ENCODE data around the gene PTPRG.

The PTPRG gene

GRCh38 chr3:61649381-61650170 lies 88.2 kb downstream of the PTPRG start:
- no peak for ATAC-seq (replicated peaks)
- no peaks in the 10 kb centered on the region for H3K36me3 Mint-ChIP-seq
- no peak overlapping the region for H3K4me3 Mint-ChIP-seq
- no peaks in the 10 kb centered on the region for H3K4me1 Mint-ChIP-seq
- no peak overlapping the region for H3K27ac Mint-ChIP-seq
- no peaks in the 10 kb centered on the region for H3K27me3 Mint-ChIP-seq
- DNase-seq = no peak
- H3K9me3 Mint-ChIP-seq = peaks cover 0 to 1% of the 10 kb centered on the region in 2 donors

DNA sequence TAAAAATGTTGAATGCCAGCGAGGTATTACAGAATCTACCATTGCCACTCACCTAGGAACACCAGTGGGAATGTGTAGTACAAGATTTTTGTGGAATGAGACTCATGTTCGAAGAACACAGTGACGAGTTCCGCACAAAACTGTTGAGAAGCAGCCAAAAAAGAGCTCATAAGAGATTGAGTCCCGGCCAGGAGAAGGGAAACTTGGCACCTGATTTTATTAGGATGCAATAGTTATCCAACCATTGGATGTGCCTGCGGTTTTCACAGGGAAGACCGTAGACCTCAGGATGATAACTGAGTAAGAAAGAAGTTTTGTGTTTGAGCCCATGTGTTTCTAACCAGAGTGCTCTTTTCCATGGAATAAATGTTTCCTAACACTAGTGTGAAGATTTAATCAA lies 88.9 kb downstream of the PTPRG start:
- no peak overlapping the region for H3K27ac Mint-ChIP-seq
- H3K4me1 Mint-ChIP-seq = no peaks in the 10 kb centered on the region

GRCh38 chr3:61650719-61651410 lies 89.5 kb downstream of the PTPRG start:
- H3K4me1 Mint-ChIP-seq = no peaks in the 10 kb centered on the region
- no peaks in the 10 kb centered on the region for H3K36me3 Mint-ChIP-seq
- no peak for DNase-seq
- no peak overlapping the region for H3K27ac Mint-ChIP-seq
- ATAC-seq (replicated peaks) = no peak
- peaks cover 0 to 1% of the 10 kb centered on the region in 2 donors for H3K9me3 Mint-ChIP-seq
- peaks cover 0 to 6% of the 10 kb centered on the region in 2 donors for H3K27me3 Mint-ChIP-seq
- no peak overlapping the region for H3K4me3 Mint-ChIP-seq

More for the DNA sequence above, 88.9 kb downstream of the PTPRG start:
- no peak for DNase-seq
- H3K36me3 Mint-ChIP-seq = no peaks in the 10 kb centered on the region
- H3K9me3 Mint-ChIP-seq = peaks cover 0 to 1% of the 10 kb centered on the region in 2 donors
- H3K27me3 Mint-ChIP-seq = peaks cover 0 to 5% of the 10 kb centered on the region in 2 donors
- no peak for ATAC-seq (replicated peaks)
- no peak overlapping the region for H3K4me3 Mint-ChIP-seq

- peaks cover 0 to 6% of the 10 kb centered on the region in 2 donors for H3K27me3 Mint-ChIP-seq
- no peaks in the 10 kb centered on the region for H3K4me1 Mint-ChIP-seq
- no peak overlapping the region for H3K4me3 Mint-ChIP-seq
Measured at GRCh38 chr3:61657689-61658088, 96.3 kb downstream of the PTPRG start.

GRCh38 chr3:61662861-61663260 lies 101.5 kb downstream of the PTPRG start:
- Mint-ChIP-seq H3K9me3 (peaks cover 0 to 1% of the 10 kb centered on the region in 2 donors), H3K4me3 (no peak overlapping the region), H3K4me1 (no peaks in the 10 kb centered on the region), H3K36me3 (no peaks in the 10 kb centered on the region), H3K27ac (no peak overlapping the region), H3K27me3 (no peaks in the 10 kb centered on the region)
- DNase-seq = no peak
- ATAC-seq (replicated peaks) = no peak

More at GRCh38 chr3:61657689-61658088, 96.3 kb downstream of the PTPRG start:
- Mint-ChIP-seq H3K27ac (no peak overlapping the region), H3K9me3 (peaks cover 0 to 1% of the 10 kb centered on the region in 2 donors), H3K36me3 (no peaks in the 10 kb centered on the region)
- DNase-seq (no peak), ATAC-seq (replicated peaks) (no peak)

- no peaks in the 10 kb centered on the region for H3K27me3 Mint-ChIP-seq
- ATAC-seq (replicated peaks) (no peak), DNase-seq (no peak)
- H3K36me3 Mint-ChIP-seq = no peaks in the 10 kb centered on the region
- no peak overlapping the region for H3K4me3 Mint-ChIP-seq
- H3K4me1 Mint-ChIP-seq = no peaks in the 10 kb centered on the region
- peaks cover 0 to 1% of the 10 kb centered on the region in 2 donors for H3K9me3 Mint-ChIP-seq
- H3K27ac Mint-ChIP-seq = no peak overlapping the region
Measured at GRCh38 chr3:61663356-61664104, 102.2 kb downstream of the PTPRG start.

GRCh38 chr3:61664105-61664482 lies 102.7 kb downstream of the PTPRG start:
- H3K27me3 Mint-ChIP-seq = no peaks in the 10 kb centered on the region
- peaks cover 0 to 1% of the 10 kb centered on the region in 2 donors for H3K9me3 Mint-ChIP-seq
- no peaks in the 10 kb centered on the region for H3K36me3 Mint-ChIP-seq
- H3K4me3 Mint-ChIP-seq = no peak overlapping the region
- ATAC-seq (replicated peaks) (no peak), DNase-seq (no peak)
- H3K27ac Mint-ChIP-seq = no peak overlapping the region
- H3K4me1 Mint-ChIP-seq = no peaks in the 10 kb centered on the region

DNA sequence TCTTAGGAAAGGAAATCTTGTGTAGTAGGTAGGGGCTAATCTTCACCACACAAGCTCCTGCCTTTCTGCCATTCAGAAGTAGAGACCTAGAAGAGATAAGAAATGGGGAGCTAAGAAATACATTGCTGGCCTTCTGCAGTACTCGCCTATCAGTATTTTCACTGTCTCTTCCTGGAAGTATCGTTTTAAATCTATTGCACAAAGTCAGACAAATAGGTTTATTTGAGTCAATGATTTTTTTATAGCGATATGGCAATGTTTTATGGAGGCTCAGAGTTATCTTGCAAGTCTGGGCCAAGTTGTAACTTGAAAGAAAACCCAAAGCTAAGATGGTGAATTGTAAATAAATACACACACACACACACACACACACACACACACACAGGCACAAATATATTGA lies 103.8 kb downstream of the PTPRG start:
- Mint-ChIP-seq H3K27me3 (no peaks in the 10 kb centered on the region), H3K4me3 (no peak overlapping the region), H3K27ac (no peak overlapping the region), H3K36me3 (no peaks in the 10 kb centered on the region), H3K4me1 (no peaks in the 10 kb centered on the region), H3K9me3 (no peaks in the 10 kb centered on the region)
- DNase-seq (no peak), ATAC-seq (replicated peaks) (no peak)

- Mint-ChIP-seq H3K4me3 (no peak overlapping the region), H3K27ac (no peak overlapping the region), H3K27me3 (no peaks in the 10 kb centered on the region), H3K36me3 (no peaks in the 10 kb centered on the region), H3K9me3 (no peaks in the 10 kb centered on the region), H3K4me1 (no peaks in the 10 kb centered on the region)
- ATAC-seq (replicated peaks) = no peak
- DNase-seq = no peak
Measured at GRCh38 chr3:61665987-61666386, 104.6 kb downstream of the PTPRG start.

- Mint-ChIP-seq H3K27ac (no peak overlapping the region), H3K9me3 (no peaks in the 10 kb centered on the region), H3K27me3 (no peaks in the 10 kb centered on the region), H3K36me3 (no peaks in the 10 kb centered on the region), H3K4me3 (no peak overlapping the region), H3K4me1 (no peaks in the 10 kb centered on the region)
- ATAC-seq (replicated peaks) (no peak), DNase-seq (no peak)
Measured at GRCh38 chr3:61666615-61667330, 105.4 kb downstream of the PTPRG start.

DNA sequence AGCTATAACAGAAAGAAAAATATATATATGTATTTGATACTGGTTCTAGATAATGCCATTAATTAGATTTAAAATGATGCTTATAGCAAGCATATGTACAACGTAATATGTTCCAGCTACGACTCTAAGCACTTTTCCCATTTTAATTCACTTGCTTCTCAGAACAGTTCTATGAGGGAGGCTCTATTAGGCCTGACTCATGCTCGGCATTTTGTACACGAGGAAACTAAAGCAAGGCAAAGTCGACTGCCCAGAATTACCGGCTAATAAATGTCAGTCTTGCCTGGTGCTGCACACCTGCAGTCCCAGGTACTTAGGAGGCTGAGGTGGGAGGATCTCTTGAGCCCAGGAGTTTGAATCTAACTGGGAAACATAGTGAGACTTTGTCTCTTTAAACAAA lies 106.0 kb downstream of the PTPRG start:
- Mint-ChIP-seq H3K36me3 (no peaks in the 10 kb centered on the region), H3K4me3 (no peak overlapping the region), H3K27me3 (no peaks in the 10 kb centered on the region), H3K27ac (no peak overlapping the region), H3K9me3 (no peaks in the 10 kb centered on the region), H3K4me1 (no peaks in the 10 kb centered on the region)
- no peak for DNase-seq
- ATAC-seq (replicated peaks) = no peak

- ATAC-seq (replicated peaks) (no peak), DNase-seq (no peak)
- Mint-ChIP-seq H3K4me3 (no peak overlapping the region), H3K27me3 (no peaks in the 10 kb centered on the region), H3K9me3 (no peaks in the 10 kb centered on the region), H3K27ac (no peak overlapping the region), H3K4me1 (no peaks in the 10 kb centered on the region), H3K36me3 (no peaks in the 10 kb centered on the region)
Measured at GRCh38 chr3:61667814-61668213, 106.4 kb downstream of the PTPRG start.

- no peaks in the 10 kb centered on the region for H3K4me1 Mint-ChIP-seq
- DNase-seq = no peak
- H3K36me3 Mint-ChIP-seq = no peaks in the 10 kb centered on the region
- no peaks in the 10 kb centered on the region for H3K9me3 Mint-ChIP-seq
- no peaks in the 10 kb centered on the region for H3K27me3 Mint-ChIP-seq
- no peak overlapping the region for H3K4me3 Mint-ChIP-seq
- no peak overlapping the region for H3K27ac Mint-ChIP-seq
- ATAC-seq (replicated peaks) = no peak
Measured at GRCh38 chr3:61668317-61668864, 107.0 kb downstream of the PTPRG start.

DNA sequence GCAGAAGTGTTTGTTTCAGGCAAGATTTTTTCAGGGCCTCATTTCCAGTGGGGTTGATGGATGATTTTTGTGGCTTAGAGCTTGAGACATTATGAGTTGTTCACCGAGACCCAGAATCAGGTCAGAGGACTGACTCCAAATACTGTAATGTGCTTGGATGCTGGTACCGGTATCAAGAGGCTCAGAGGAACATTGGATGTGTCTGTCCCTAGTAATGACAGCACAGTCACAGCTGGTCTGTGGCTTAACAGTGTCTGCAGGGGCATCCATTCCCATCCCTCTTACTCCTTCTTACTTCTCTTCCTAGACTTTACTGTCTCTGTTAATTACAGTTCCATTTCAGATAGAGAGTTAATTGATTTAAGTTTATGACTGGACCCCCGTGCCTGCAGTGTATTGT lies 107.8 kb downstream of the PTPRG start:
- H3K27ac Mint-ChIP-seq = no peak overlapping the region
- no peak overlapping the region for H3K4me3 Mint-ChIP-seq
- no peaks in the 10 kb centered on the region for H3K4me1 Mint-ChIP-seq
- ATAC-seq (replicated peaks) (no peak), DNase-seq (no peak)
- no peaks in the 10 kb centered on the region for H3K36me3 Mint-ChIP-seq
- H3K9me3 Mint-ChIP-seq = no peaks in the 10 kb centered on the region
- no peaks in the 10 kb centered on the region for H3K27me3 Mint-ChIP-seq
